RWPE1 (cell line): ENCODE results near the gene RYR3.

Experiments used
- CTCF ChIA-PET: fragments of 350-600 bp; sonication (Branson Sonifier 250); formaldehyde crosslinking; extraction: SDS; loops from one replicate; lab custom pipeline; 2021; lab: Yijun Ruan, JAX
- POLR2A ChIA-PET: fragments of 400-600 bp; formaldehyde crosslinking; extraction: SDS; loops from one replicate; lab custom pipeline; 2020; ENCODE audit warnings: antibody characterized with exemption; ENCODE audit not compliant: low non-redundant PET; lab: Yijun Ruan, JAX
- DNase-seq: peaks from one replicate; pipeline ENCODE4 v3.0.0; 2012; ENCODE audit warnings: low spot score
- H3K27ac ChIP-seq: fragments of 450-650 bp; 2 replicates; pipeline ENCODE4 v1.5.1; 2017
- TF ChIP-seq, protein P1 (sequence below): fragments of 450-650 bp; conservative IDR thresholded peaks from 2 replicates; pipeline ENCODE4 v1.5.1; 2017; ENCODE audit warnings: low read depth, mild to moderate bottlenecking

Gene RYR3

DNA sequence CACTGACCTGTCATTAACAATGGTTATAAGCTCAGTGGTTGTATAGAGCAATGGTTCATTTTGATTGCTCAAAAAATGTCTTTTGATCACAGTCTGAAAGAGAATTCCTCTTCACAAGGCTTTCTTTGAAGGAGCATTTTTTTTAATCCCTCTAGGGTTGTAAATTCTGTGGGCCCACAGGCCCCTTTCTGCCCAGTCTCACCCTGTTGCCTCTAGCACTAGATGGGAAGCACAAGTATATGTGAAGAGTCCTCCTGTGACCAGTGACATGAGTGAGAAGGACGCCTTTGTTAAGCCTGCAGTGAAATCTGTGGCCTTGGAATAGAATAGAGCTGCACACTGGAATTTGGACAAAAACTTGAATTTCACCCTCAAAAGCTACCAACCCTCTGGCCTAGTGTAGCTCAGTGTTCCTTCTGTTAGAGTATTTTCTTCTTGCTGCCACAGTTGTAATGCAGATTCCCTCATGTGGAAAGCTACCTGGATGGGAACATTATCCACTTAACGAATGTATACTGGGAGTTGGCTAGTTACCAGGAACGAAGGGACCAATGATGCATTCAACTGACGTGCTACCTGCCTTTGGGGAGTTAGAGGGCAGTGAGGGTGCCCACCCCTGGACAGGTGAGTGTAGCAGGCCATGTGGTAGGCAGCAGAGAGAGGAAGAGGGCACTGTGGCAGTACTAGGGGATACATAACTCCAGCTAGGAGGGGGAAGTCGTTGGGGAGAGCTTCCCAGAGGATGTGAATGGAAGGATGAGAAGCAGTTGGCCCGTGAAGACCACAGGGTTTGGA lies 28.3 kb upstream of the RYR3 start:
- TF ChIP-seq, protein P1, sequence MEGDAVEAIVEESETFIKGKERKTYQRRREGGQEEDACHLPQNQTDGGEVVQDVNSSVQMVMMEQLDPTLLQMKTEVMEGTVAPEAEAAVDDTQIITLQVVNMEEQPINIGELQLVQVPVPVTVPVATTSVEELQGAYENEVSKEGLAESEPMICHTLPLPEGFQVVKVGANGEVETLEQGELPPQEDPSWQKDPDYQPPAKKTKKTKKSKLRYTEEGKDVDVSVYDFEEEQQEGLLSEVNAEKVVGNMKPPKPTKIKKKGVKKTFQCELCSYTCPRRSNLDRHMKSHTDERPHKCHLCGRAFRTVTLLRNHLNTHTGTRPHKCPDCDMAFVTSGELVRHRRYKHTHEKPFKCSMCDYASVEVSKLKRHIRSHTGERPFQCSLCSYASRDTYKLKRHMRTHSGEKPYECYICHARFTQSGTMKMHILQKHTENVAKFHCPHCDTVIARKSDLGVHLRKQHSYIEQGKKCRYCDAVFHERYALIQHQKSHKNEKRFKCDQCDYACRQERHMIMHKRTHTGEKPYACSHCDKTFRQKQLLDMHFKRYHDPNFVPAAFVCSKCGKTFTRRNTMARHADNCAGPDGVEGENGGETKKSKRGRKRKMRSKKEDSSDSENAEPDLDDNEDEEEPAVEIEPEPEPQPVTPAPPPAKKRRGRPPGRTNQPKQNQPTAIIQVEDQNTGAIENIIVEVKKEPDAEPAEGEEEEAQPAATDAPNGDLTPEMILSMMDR: no peak
- no peak for DNase-seq
- ChIA-PET POLR2A (no interaction called here), CTCF (interaction anchor here (0.5 to 1.1 kb wide), 5 partner anchors 14 to 1929 kb away, joined by 3 read pairs; no protein-coding TSS in a partner anchor)
- no peak overlapping the region for H3K27ac ChIP-seq

DNA sequence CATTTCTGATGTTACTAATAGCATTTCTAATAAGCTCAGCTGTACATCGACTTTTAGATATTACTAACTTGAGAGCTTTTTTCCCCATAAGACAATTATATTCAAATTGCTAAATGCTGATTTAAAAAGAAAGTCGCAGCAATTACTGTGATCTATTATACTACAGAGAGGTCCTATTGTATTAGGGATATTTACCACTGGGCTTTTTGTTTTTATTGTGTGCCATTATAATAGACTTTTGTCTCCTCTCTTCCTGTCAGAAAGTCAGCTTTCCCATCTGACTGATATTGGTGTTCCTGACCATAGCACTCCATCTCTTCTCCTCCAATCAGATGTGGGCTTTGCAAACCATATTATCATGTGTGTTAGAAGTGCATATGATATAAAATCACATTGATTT lies 27.2 kb upstream of the RYR3 start:
- ChIA-PET CTCF (interaction anchor here (0.6 to 1.1 kb wide), 3 partner anchors 9 to 383 kb away, joined by 3 to 4 read pairs (median 3); no protein-coding TSS in a partner anchor), POLR2A (no interaction called here)
- H3K27ac ChIP-seq: no peak overlapping the region
- TF ChIP-seq, protein P1: no peak
- no peak for DNase-seq

DNA sequence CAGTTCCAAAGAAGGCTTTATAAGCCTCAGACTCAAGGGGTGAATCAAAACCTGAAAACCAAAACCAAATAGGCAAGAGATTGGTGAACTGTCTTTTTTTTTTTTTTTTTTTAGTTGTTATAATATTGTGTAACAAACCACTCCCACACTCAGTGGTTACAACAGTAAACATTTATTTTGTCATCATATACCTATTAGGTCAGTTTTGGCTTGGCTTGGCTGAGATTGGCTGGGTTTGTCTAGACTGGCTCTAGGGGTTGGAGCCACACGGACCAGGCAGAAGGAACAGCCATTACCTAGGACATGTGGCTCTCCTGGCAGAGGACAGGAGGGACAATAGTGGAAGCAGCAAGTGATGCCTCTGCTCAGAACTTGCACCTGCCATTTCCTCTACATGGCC lies 26.4 kb upstream of the RYR3 start:
- H3K27ac ChIP-seq: no peak overlapping the region
- TF ChIP-seq, protein P1: no peak
- DNase-seq: no peak
- POLR2A ChIA-PET: no interaction called here
- CTCF ChIA-PET: interaction anchor here (0.6 to 1.1 kb wide), 2 partner anchors 8 to 152 kb away, joined by 3 to 4 read pairs; no protein-coding TSS in a partner anchor

DNA sequence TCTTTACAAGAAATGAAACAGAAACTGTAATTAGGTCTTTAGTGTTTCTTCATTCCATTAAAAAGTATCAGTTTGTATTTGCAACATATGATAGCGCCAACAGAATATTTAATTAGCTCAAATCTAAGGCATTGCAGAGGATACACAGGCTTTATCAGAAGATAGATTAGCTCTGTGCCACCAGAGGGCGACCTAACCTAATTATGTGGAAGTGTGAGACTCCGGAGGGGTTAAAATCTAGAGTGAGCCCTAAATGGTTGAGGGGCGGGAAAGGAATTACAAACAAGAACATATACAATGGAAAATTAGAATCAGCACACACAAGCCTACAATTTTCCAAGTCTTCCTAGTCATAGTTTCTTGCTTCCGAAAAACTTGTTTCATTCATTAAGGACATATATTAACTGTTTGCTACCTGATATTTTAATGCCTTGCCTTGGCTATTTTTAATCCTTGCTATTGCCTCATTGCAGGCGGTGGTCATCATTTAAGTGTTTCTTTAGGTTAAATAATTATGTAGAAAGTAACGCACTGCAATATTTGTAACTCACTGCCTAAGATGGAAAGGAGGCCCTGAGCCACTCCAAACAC lies 18.0 kb upstream of the RYR3 start:
- H3K27ac ChIP-seq: no peak overlapping the region
- peak; percentile 55 for DNase-seq
- TF ChIP-seq, protein P1: peak; percentile 89
- ChIA-PET POLR2A (no interaction called here), CTCF (interaction anchor here (0.6 to 3.4 kb wide), 18 partner anchors 9 to 446 kb away, joined by 3 to 34 read pairs (median 4); no protein-coding TSS in a partner anchor)

DNA sequence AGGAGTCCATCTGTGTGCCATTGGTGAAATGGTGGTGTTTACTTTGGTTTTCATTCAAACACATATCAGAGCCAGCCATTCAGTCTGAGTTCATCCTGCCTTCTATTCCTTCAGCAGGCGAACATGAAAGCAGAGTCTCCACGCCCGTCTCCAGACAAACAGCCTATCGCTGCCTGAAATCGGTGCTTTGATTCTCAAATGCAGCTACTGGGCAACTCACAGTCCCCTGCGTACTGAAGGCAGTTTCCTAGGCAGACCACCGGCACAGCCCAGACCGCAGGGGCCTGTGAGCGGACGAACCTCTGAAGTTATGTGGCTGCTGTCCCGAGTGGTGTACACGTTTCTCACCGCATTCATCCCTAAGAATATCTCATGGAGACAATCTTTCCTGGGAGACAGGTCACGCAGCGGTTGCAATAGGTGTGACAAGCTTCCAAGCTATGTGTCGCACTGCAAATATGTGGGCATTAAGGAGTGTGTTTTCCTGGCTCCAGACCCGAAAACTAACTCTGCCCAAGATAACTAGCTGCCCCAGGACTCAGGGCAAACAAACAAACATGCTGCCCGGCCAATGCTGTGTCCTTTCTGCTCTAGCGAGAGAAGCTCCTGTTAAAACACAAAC lies 16.9 kb upstream of the RYR3 start:
- TF ChIP-seq, protein P1: no peak
- no peak for DNase-seq
- H3K27ac ChIP-seq: no peak overlapping the region
- ChIA-PET CTCF (interaction anchor here (0.6 to 3.4 kb wide), 3 partner anchors 16 to 407 kb away, joined by 3 to 34 read pairs (median 6); no protein-coding TSS in a partner anchor), POLR2A (no interaction called here)

DNA sequence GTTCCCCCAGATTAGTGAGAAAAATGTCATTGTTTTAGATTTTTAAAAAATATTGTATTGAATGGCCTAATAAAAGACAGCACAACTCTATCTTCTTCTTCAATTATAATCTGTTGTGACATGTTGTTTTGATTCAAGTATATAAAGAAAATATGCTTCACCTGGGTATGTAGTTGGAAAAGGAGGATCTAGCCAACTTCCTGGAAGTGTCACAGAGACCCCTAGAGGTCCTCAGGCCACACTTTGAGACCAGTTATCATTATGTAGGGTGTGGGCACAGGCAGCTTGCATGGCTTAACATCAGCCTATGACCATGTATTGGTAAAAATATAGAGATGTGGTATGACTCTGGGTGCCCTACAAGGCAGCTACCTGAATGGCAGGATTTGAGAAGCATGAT lies 14.7 kb upstream of the RYR3 start:
- ChIA-PET CTCF (no interaction called here), POLR2A (no interaction called here)
- TF ChIP-seq, protein P1: no peak

More for the DNA sequence above, 14.7 kb upstream of the RYR3 start:
- no peak overlapping the region for H3K27ac ChIP-seq
- DNase-seq: no peak
